ENCODE measurements around the gene CCDC167.

The CCDC167 gene

GRCh38 chr6:37499433-37500293, at the start of gene CCDC167:
Gene CCDC167 (minus strand): TSS chr6:37499893. CDS start chr6:37499863, 30 bp downstream.
- peak within 1 kb of the TSS; percentile 66 for H3K4me3 ChIP-seq (ENCODE audit: low read depth, low read length)
- no peaks in the 10 kb centered on the region for H3K9me3 ChIP-seq (ENCODE audit: control insufficient read depth, insufficient read depth, low read depth, low read length)
- peak within 1 kb of the TSS; percentile 37; the same call in 1 of the 2 replicates for H3K27ac ChIP-seq (ENCODE audit: low read depth, low read length)
- peak within 1 kb of the TSS; percentile 84 for H3K9ac ChIP-seq (ENCODE audit: low read length)
- H3K36me3 ChIP-seq (ENCODE audit: control insufficient read depth, insufficient read depth, low read length) = no peaks in the 10 kb centered on the region
- no peaks in the 10 kb centered on the region for H3K27me3 ChIP-seq (ENCODE audit: control insufficient read depth, insufficient read depth, low read length)
- H3K4me1 ChIP-seq (ENCODE audit: control insufficient read depth, insufficient read depth, low read length) = no peaks in the 10 kb centered on the region; the same call in 1 of the 2 replicates

- Histone ChIP-seq H3K9ac (ENCODE audit: low read length) (no peak overlapping the region), H3K4me3 (ENCODE audit: low read depth, low read length) (no peak overlapping the region), H3K4me1 (ENCODE audit: control insufficient read depth, insufficient read depth, low read length) (peaks cover 15% of the 10 kb centered on the region), H3K27ac (ENCODE audit: low read depth, low read length) (no peak overlapping the region), H3K27me3 (ENCODE audit: control insufficient read depth, insufficient read depth, low read length) (no peaks in the 10 kb centered on the region; the same call in 1 of the 2 replicates), H3K9me3 (ENCODE audit: control insufficient read depth, insufficient read depth, low read depth, low read length) (no peaks in the 10 kb centered on the region), H3K36me3 (ENCODE audit: control insufficient read depth, insufficient read depth, low read length) (no peaks in the 10 kb centered on the region)
Measured at GRCh38 chr6:37549154-37549553, 49.5 kb upstream of the CCDC167 start.

GRCh38 chr6:37548067-37548674, 48.5 kb upstream of the CCDC167 start:
- Histone ChIP-seq H3K4me3 (ENCODE audit: low read depth, low read length) (no peak overlapping the region), H3K36me3 (ENCODE audit: control insufficient read depth, insufficient read depth, low read length) (no peaks in the 10 kb centered on the region), H3K9me3 (ENCODE audit: control insufficient read depth, insufficient read depth, low read depth, low read length) (no peaks in the 10 kb centered on the region), H3K27ac (ENCODE audit: low read depth, low read length) (no peak overlapping the region), H3K27me3 (ENCODE audit: control insufficient read depth, insufficient read depth, low read length) (no peaks in the 10 kb centered on the region), H3K9ac (ENCODE audit: low read length) (no peak overlapping the region), H3K4me1 (ENCODE audit: control insufficient read depth, insufficient read depth, low read length) (peaks cover 10% of the 10 kb centered on the region)

- Histone ChIP-seq H3K27me3 (ENCODE audit: control insufficient read depth, insufficient read depth, low read length) (no peaks in the 10 kb centered on the region), H3K4me3 (ENCODE audit: low read depth, low read length) (no peak overlapping the region), H3K36me3 (ENCODE audit: control insufficient read depth, insufficient read depth, low read length) (no peaks in the 10 kb centered on the region), H3K9me3 (ENCODE audit: control insufficient read depth, insufficient read depth, low read depth, low read length) (no peaks in the 10 kb centered on the region), H3K9ac (ENCODE audit: low read length) (no peak overlapping the region), H3K4me1 (ENCODE audit: control insufficient read depth, insufficient read depth, low read length) (peaks cover 10% of the 10 kb centered on the region), H3K27ac (ENCODE audit: low read depth, low read length) (no peak overlapping the region)
Measured at GRCh38 chr6:37547564-37548061, 47.9 kb upstream of the CCDC167 start.

GRCh38 chr6:37546141-37546871, 46.6 kb upstream of the CCDC167 start:
- Histone ChIP-seq H3K27me3 (ENCODE audit: control insufficient read depth, insufficient read depth, low read length) (no peaks in the 10 kb centered on the region), H3K9me3 (ENCODE audit: control insufficient read depth, insufficient read depth, low read depth, low read length) (no peaks in the 10 kb centered on the region), H3K36me3 (ENCODE audit: control insufficient read depth, insufficient read depth, low read length) (no peaks in the 10 kb centered on the region), H3K4me3 (ENCODE audit: low read depth, low read length) (no peak overlapping the region), H3K27ac (ENCODE audit: low read depth, low read length) (no peak overlapping the region), H3K4me1 (ENCODE audit: control insufficient read depth, insufficient read depth, low read length) (peaks cover 10% of the 10 kb centered on the region), H3K9ac (ENCODE audit: low read length) (no peak overlapping the region)

GRCh38 chr6:37544530-37544929, 44.8 kb upstream of the CCDC167 start:
- Histone ChIP-seq H3K4me3 (ENCODE audit: low read depth, low read length) (no peak overlapping the region), H3K4me1 (ENCODE audit: control insufficient read depth, insufficient read depth, low read length) (peaks cover 10% of the 10 kb centered on the region), H3K9me3 (ENCODE audit: control insufficient read depth, insufficient read depth, low read depth, low read length) (no peaks in the 10 kb centered on the region), H3K27me3 (ENCODE audit: control insufficient read depth, insufficient read depth, low read length) (no peaks in the 10 kb centered on the region), H3K27ac (ENCODE audit: low read depth, low read length) (no peak overlapping the region), H3K36me3 (ENCODE audit: control insufficient read depth, insufficient read depth, low read length) (no peaks in the 10 kb centered on the region), H3K9ac (ENCODE audit: low read length) (no peak overlapping the region)

- Histone ChIP-seq H3K27ac (ENCODE audit: low read depth, low read length) (no peak overlapping the region), H3K27me3 (ENCODE audit: control insufficient read depth, insufficient read depth, low read length) (peaks cover 3% of the 10 kb centered on the region), H3K9me3 (ENCODE audit: control insufficient read depth, insufficient read depth, low read depth, low read length) (no peaks in the 10 kb centered on the region), H3K4me3 (ENCODE audit: low read depth, low read length) (no peak overlapping the region), H3K36me3 (ENCODE audit: control insufficient read depth, insufficient read depth, low read length) (no peaks in the 10 kb centered on the region), H3K4me1 (ENCODE audit: control insufficient read depth, insufficient read depth, low read length) (peaks cover 10% of the 10 kb centered on the region), H3K9ac (ENCODE audit: low read length) (no peak overlapping the region)
Measured at GRCh38 chr6:37543361-37543760, 43.7 kb upstream of the CCDC167 start.

- Histone ChIP-seq H3K4me1 (ENCODE audit: control insufficient read depth, insufficient read depth, low read length) (peaks cover 17% of the 10 kb centered on the region), H3K9me3 (ENCODE audit: control insufficient read depth, insufficient read depth, low read depth, low read length) (no peaks in the 10 kb centered on the region)
Measured at GRCh38 chr6:37541346-37541745, 41.7 kb upstream of the CCDC167 start.

GRCh38 chr6:37540390-37540789, 40.7 kb upstream of the CCDC167 start:
- peaks cover 9% of the 10 kb centered on the region for H3K4me1 ChIP-seq (ENCODE audit: control insufficient read depth, insufficient read depth, low read length)
- H3K27ac ChIP-seq (ENCODE audit: low read depth, low read length) = no peak overlapping the region
- H3K27me3 ChIP-seq (ENCODE audit: control insufficient read depth, insufficient read depth, low read length) = peaks cover 33% of the 10 kb centered on the region
- H3K4me3 ChIP-seq (ENCODE audit: low read depth, low read length) = no peak overlapping the region
- no peaks in the 10 kb centered on the region for H3K9me3 ChIP-seq (ENCODE audit: control insufficient read depth, insufficient read depth, low read depth, low read length)
- H3K36me3 ChIP-seq (ENCODE audit: control insufficient read depth, insufficient read depth, low read length) = no peaks in the 10 kb centered on the region
- no peak overlapping the region for H3K9ac ChIP-seq (ENCODE audit: low read length)

More at GRCh38 chr6:37541346-37541745, 41.7 kb upstream of the CCDC167 start:
- H3K27me3 ChIP-seq (ENCODE audit: control insufficient read depth, insufficient read depth, low read length) = peaks cover 23% of the 10 kb centered on the region
- no peak overlapping the region for H3K27ac ChIP-seq (ENCODE audit: low read depth, low read length)
- no peak overlapping the region for H3K4me3 ChIP-seq (ENCODE audit: low read depth, low read length)
- no peaks in the 10 kb centered on the region for H3K36me3 ChIP-seq (ENCODE audit: control insufficient read depth, insufficient read depth, low read length)
- no peak overlapping the region for H3K9ac ChIP-seq (ENCODE audit: low read length)

GRCh38 chr6:37540029-37540352, 40.3 kb upstream of the CCDC167 start:
- H3K9me3 ChIP-seq (ENCODE audit: control insufficient read depth, insufficient read depth, low read depth, low read length) = no peaks in the 10 kb centered on the region
- no peak overlapping the region for H3K4me3 ChIP-seq (ENCODE audit: low read depth, low read length)
- H3K27ac ChIP-seq (ENCODE audit: low read depth, low read length) = no peak overlapping the region
- peaks cover 9% of the 10 kb centered on the region for H3K4me1 ChIP-seq (ENCODE audit: control insufficient read depth, insufficient read depth, low read length)
- H3K27me3 ChIP-seq (ENCODE audit: control insufficient read depth, insufficient read depth, low read length) = peaks cover 37% of the 10 kb centered on the region
- H3K36me3 ChIP-seq (ENCODE audit: control insufficient read depth, insufficient read depth, low read length) = no peaks in the 10 kb centered on the region
- no peak overlapping the region for H3K9ac ChIP-seq (ENCODE audit: low read length)
